IPS-20b (cell line): ENCODE results near the gene CHMP2B.
"Not testable (repeated sequence)": the region's sequence is repeated elsewhere in the genome, so short reads cannot be mapped to it uniquely, and the experiment has no call there.

Experiments used
- H3K27ac ChIP-seq: one replicate; pipeline ENCODE4 v1.5.1; 2013; ENCODE audit warnings: low read length
- H3K27me3 ChIP-seq: 2 replicates; pipeline ENCODE4 v1.6.1; 2013; ENCODE audit warnings: mild to moderate bottlenecking, low read length, inconsistent platforms; ENCODE audit not compliant: insufficient read depth
- H3K36me3 ChIP-seq: 2 replicates; pipeline ENCODE4 v1.6.1; 2013; ENCODE audit warnings: low read depth, mild to moderate bottlenecking, inconsistent platforms, low read length, moderate library complexity; ENCODE audit not compliant: insufficient read depth
- H3K4me1 ChIP-seq: 2 replicates; pipeline ENCODE4 v1.6.1; 2013; ENCODE audit warnings: mild to moderate bottlenecking, control low read depth, inconsistent platforms, low read length, moderate library complexity; ENCODE audit not compliant: insufficient read depth
- H3K4me3 ChIP-seq: 2 replicates; pipeline ENCODE4 v1.5.1; 2013; ENCODE audit warnings: mild to moderate bottlenecking, low read length, inconsistent platforms
- H3K9ac ChIP-seq: 2 replicates; pipeline ENCODE4 v1.6.1; 2013; ENCODE audit warnings: low read depth, mild to moderate bottlenecking, inconsistent platforms, low read length, moderate library complexity
- H3K9me3 ChIP-seq: 2 replicates; pipeline ENCODE4 v1.6.1; 2013; ENCODE audit warnings: mild to moderate bottlenecking, low read depth, low read length, inconsistent platforms; ENCODE audit not compliant: insufficient read depth

CHMP2B gene

DNA sequence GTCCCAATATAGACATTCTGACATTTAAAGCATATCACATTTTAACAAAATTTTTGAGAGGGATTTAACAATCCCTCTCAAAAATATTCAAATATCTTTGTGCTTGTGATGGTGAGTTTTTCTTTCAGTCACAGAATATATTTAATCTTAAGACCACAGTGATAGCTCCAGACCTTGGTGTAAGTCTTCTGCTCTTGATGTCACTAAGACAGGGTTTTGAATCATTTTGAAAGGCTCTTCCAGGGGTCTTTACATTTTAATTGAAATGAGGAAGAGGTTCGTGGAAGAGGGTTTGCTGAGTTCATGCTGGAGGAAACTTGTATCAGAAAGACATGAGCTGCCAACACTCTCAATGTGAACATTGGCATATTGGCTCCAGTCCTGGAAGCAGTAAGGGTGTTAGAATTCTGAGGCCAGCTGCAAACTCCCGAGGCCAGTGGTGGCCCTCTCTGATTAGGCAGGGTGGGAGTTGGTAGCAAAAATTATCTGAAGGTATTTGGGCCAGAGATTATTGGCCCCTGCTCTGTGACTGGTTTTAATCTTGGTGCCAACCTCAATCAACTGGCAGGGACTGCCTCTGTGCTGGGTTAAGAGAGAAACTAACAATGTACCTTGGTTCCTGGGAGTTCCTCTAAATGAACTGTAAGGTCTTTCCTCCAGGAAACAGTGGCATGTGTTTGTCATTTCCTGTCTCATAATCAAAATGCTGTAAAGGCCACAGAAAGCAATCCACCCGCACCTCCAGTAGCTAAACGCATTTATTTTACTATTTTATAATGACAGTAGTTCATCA, 44.0 kb downstream of the CHMP2B start:
- no peaks in the 10 kb centered on the region for H3K9me3 ChIP-seq
- no peak overlapping the region for H3K4me3 ChIP-seq
- H3K27me3 ChIP-seq: no peaks in the 10 kb centered on the region
- no peaks in the 10 kb centered on the region for H3K36me3 ChIP-seq
- no peak overlapping the region for H3K9ac ChIP-seq
- H3K27ac ChIP-seq: no peak overlapping the region
- H3K4me1 ChIP-seq: no peaks in the 10 kb centered on the region

DNA sequence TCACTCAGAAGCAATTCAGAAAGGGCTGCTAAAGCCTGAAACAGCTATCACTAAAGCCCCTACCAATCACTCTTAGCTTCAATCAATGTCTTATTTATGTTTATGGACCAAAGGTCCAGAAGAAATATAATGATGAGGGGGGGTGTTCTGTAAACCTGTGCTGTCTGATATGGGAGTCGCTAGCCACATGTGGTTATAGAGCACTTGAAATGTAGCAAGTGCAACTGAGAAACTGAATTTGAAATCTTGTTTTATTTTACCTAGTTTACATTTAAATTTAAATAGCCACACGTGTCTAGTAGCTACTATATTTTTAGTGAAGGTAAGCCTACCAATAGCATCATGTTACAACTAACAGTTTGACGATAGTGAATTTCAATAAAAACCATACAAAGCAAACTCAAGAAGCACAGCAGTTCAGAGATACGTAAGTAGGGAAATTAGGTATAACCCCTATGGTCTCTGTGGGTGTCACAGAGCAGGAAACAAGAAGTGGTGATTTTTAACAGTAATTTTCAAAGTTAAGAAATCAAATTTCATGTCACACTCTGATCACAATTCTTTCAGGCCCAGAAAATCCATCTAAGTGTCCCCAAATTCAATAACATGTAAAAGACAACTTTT, 45.7 kb downstream of the CHMP2B start:
- Histone ChIP-seq H3K27ac (no peak overlapping the region), H3K9me3 (no peaks in the 10 kb centered on the region), H3K27me3 (no peaks in the 10 kb centered on the region), H3K9ac (no peak overlapping the region), H3K36me3 (no peaks in the 10 kb centered on the region), H3K4me3 (no peak overlapping the region), H3K4me1 (no peaks in the 10 kb centered on the region)

DNA sequence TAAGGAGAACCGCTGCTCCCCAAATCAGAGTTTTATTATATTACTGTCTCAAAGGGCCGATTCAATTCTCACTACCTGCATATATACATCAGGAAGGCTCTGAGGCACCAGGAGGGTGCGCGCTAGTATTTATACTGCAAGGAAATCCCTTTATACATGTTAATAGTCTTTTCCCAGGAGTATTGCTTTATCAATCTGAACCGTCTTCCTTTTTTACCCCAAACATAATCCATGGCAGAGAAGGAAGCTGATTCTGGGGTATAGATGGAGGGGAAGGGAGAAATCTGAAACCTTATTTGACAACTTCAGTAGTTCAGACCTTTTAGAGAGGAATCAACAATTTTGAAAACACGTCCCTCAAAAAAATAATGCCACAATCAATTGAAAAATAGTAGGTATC, 49.4 kb downstream of the CHMP2B start, which contains the start of gene POU1F1:
Gene POU1F1 (minus strand): TSS at position 101 of the 400 bp plus-strand sequence. CDS start 122 bp downstream, outside the sequence.
- H3K36me3 ChIP-seq: no peaks in the 10 kb centered on the region
- H3K4me1 ChIP-seq: no peaks in the 10 kb centered on the region
- H3K9me3 ChIP-seq: no peaks in the 10 kb centered on the region
- no peaks in the 10 kb centered on the region for H3K27me3 ChIP-seq
- no peak within 1 kb of the TSS for H3K4me3 ChIP-seq
- H3K9ac ChIP-seq: no peak within 1 kb of the TSS
- H3K27ac ChIP-seq: no peak within 1 kb of the TSS

DNA sequence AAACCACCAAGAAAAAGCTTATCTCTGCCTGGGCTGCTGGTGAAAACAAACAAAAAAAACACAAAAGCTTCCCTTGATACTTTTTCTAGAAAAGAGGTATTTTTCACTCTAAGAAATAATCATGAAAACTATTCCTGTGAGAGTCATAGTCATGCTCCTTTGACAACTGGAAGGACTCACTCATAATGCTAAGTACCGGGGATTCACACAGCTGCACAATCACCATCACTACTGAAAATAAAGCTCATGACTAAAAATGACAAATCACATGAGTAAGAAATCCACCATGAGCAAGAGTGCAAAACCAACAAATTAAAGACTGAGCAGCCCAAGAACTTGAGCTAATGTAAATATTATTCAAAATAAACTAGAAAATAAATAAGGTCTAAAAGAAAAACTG, 59.9 kb downstream of the CHMP2B start:
- Histone ChIP-seq H3K4me3 (no peak overlapping the region), H3K27me3 (no peaks in the 10 kb centered on the region), H3K27ac (no peak overlapping the region), H3K9ac (no peak overlapping the region), H3K9me3 (no peaks in the 10 kb centered on the region), H3K4me1 (no peaks in the 10 kb centered on the region), H3K36me3 (no peaks in the 10 kb centered on the region)

DNA sequence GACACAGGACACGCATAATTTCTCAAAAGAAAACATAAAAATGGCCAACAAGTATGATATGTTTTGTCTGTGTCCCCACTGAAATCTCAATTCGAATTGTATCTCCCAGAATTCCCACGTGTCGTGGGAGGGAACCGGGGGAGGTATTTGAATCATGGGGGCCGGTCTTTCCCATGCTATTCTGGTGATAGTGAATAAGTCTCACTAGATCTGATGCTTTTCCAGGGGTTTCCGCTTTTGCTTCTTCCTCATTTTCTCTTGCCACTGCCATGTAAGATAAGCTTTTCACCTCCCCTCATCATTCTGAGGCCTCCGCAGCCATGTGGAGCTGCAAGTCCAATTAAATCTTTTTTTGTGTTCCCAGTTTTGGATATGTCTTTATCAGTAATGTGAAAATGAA, 61.3 kb downstream of the CHMP2B start:
- Histone ChIP-seq H3K27me3 (no peaks in the 10 kb centered on the region), H3K4me3 (no peak overlapping the region), H3K36me3 (no peaks in the 10 kb centered on the region), H3K9me3 (no peaks in the 10 kb centered on the region), H3K9ac (no peak overlapping the region), H3K4me1 (no peaks in the 10 kb centered on the region), H3K27ac (no peak overlapping the region)

DNA sequence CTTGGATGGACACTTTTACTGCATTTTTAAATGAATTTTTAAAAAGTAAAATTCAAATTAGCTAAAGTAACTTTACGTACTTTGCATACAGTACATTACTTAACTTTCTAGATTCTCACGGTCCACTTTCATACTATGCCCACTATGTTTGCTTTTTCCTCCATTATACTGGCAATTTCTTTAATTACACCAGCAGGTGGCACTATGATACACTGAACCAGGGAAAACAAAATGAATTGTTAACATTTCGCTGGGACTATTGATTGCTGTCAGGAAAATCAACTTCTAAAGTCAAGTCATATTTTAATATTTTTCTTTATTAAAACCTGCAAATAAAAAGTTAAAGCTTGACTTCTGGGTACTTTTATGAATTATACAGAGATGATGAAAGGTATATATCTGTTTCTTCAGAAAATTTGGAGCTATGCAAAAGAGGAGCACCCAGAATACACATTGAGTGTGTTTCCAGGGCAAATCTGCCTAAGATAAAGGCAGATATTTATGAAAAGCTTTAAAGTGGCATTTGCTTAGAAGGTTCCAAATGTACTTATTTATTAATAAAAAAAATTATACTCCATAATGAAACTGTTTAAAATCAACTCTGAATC, 71.1 kb downstream of the CHMP2B start:
- no peak overlapping the region for H3K9ac ChIP-seq
- no peak overlapping the region for H3K4me3 ChIP-seq
- no peaks in the 10 kb centered on the region for H3K4me1 ChIP-seq
- no peak overlapping the region for H3K27ac ChIP-seq
- H3K9me3 ChIP-seq: no peaks in the 10 kb centered on the region
- H3K27me3 ChIP-seq: no peaks in the 10 kb centered on the region
- H3K36me3 ChIP-seq: no peaks in the 10 kb centered on the region

DNA sequence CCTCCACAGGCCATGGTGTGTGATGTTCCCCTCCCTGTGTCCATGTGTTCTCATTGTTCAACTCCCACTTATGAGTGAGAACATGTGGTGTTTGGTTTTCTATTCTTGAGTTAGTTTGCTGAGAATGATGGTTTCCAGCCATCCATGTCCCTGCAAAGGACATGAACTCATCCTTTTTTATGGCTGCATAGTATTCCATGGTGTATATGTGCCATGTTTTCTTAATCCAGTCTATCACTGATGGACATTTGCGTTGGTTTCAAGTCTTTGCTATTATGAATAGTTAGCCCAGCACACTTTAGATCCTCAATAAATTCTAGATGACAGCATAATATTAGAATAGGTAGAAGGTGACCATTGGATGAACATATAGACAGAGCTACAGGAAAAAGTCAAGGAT, 77.9 kb downstream of the CHMP2B start:
- H3K4me1 ChIP-seq, H3K4me3 ChIP-seq, H3K27ac ChIP-seq, H3K9ac ChIP-seq, H3K9me3 ChIP-seq, H3K36me3 ChIP-seq, H3K27me3 ChIP-seq: not testable (repeated sequence)
